COLO668 (cell line): ENCODE results near the gene UIMC1.
"Not testable (repeated sequence)": the region's sequence is repeated elsewhere in the genome, so short reads cannot be mapped to it uniquely, and the experiment has no call there.

ENCODE experiments used
- DNase-seq: peaks from one replicate; lab custom pipeline; 2025; ENCODE audit not compliant: unreplicated experiment; lab: John Stamatoyannopoulos, UW

Gene UIMC1

DNA sequence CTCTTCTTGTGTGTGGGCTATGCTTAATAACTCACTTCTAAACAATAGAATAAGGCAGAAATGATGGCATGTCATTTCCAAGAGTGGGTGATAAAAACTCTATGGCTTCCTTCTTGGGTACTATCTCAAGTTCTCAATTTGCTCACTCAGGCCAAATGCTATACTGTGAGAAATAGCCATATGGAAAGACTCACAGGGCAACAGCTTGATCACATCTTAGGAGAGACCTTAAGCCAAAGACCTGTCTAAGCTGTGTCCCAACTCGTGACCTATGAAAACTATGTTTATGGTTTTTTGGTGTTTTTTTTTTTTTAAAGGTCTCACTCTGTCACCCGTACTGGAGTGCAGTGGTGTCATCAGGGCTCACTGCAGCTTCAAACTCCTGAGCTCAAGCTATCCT, 2.1 kb upstream of the UIMC1 start:
- no peak for DNase-seq

DNA sequence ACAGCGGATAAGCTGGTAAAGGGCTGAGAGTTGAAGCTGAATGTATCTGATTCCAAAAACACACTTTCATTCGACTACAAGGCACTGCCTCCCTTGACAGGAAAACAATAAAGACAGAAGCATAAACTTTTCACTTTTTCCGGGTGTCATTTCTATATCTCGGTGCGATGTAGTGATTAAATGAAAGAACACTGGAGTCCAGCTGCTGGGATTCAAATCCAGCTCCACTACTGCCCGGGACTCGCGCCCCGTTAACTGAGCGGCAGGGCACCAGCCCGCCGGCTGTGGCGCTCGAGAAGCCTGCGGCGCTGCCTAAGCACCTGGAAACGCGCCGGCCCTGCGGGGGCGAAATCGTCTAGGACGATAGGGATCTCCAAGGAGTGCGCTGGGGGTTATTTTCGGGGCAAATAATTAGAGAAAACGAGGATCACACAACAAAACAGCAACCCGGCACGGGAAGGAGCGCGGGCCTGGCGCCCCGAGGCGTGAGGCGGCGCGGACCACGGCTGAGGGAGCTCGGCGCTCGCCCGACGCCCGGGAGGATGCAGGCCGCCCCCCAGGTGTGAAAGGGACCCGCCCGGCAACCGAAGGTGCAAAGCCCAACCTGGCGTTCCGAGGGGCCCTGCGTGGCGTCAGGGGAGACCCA, 837 bp downstream of the UIMC1 start:
- peak; percentile 68 for DNase-seq

DNA sequence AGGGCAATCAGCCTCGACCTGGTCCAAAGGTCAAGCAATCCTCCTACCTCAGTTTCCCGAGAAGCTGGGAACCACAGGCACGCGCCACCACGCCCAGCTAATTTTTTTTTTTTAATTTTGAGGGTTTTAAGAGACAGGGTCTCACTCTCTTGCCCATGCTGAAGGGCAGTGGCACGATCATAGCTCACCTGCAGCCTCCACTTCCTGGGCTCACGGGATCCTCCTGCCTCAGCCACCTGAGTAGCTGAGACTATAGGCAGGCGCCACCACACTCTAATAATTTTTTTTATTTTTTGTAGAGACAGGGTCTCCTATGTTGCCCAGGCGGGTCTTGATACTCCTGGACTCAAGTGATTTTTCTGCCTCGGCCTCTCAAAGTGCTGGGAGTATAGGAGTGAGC, 1.6 kb downstream of the UIMC1 start:
- no peak for DNase-seq

DNA sequence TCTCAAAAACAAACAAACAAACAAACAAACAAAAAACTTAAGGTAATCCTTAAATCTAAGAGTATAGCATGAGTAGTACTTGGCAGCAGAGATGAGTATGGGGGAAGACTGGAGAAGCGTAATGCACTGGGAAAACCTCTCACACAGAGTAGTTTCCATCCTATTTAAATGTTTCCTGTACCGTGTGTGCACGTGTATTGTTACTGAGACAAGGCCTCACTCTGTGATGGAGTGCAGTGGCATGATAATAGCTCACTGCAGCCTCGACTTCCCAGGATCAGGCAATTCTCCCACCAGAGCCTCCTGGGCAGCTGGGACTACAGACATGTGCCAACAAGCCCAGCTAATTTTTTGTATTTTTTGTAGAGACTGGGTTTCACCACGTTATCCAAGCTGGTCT, 2.9 kb downstream of the UIMC1 start:
- no peak for DNase-seq

DNA sequence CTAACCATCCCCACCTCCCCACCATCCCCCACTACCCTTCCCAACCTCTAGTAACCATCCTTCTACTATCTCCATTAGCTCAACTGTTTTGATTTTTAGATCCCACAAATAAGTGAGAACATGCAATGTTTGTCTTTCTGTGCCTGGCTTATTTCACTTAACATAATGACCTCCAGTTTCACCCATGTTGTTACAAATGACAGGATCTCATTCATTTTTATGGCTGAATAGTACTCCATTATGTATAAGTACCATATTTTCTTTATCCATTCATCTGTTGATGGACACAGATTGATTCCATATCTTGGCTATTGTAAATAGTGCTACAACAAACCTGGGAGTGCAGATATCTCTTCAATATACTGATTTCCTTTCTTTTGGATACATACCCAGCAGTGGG, 7.1 kb downstream of the UIMC1 start:
- DNase-seq, result not testable (repeated sequence)

DNA sequence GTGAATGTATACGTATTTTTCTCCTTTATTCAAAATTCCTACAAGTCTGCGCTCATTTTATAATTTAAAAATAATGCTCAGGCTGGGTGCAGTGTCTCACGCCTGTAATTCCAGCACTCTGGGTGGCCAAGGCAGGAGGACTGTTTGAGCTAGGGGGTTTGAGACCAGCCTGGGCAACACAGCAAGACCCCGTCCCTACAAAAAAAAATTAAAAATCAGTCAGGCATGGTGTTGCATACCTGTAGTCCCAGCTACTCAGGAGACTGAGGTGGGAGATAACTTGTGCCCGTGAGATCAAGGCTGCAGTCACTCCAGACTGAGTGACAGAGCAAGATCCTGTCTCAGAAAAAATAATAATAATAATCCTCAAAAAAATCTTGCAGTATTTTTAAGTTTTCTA, 7.8 kb downstream of the UIMC1 start:
- no peak for DNase-seq

DNA sequence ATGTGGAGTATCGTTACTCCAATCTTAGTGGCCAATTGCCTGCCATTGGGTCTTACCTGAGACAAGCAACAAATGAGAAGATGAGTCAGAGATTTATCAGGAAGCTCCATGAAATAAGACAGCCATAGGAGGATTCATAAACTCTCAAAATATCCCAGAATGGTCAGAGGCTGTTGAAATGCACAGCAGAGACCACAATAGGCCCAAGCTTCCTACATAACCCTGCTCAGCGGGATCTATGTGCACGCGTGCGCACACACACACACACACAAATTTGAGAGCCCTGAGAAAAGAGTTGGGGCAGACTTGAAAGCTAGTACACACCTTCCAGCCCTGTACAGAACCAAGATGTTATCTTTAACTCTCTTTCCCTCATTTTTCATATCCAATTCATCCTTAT, 9.8 kb downstream of the UIMC1 start:
- DNase-seq, result no peak

DNA sequence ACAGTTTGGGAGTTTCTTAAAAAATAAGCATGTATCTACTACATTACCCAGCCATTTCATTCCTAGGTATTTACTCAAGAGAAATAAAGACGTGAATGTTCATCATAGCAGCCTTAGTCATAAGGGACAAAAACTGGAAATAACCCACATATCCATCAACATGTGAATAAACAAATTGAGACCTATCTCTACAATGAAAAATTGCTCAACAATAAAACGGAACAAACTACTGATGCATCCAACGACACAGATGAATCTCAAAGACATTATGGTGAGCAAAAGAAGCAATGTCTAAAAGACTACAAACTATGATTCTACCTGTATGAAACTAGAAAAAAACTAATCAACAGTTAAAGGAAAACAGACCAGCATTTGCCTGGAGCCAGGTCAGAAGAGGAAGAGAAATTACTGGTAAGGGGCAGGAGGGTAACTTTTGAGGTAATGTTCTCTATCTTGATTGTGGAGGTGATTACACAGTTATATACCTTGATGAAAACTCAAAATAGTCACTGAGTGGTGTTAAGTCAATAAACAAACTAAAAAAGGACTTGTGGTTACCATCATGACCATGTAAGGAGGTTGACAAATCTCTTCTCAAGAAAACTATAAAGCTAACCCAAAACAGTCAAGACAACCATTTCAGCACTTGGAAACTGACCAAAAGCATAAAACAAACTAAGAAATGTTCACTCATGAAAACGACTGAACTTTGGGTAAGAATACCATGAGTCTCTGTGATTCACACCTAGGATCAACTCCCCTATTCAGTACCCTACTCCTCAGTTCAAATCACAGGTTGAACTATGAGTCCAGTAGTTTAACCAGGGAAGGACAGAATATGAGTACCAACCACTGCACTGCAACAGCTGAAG, 10.4 kb downstream of the UIMC1 start:
- DNase-seq, result no peak

DNA sequence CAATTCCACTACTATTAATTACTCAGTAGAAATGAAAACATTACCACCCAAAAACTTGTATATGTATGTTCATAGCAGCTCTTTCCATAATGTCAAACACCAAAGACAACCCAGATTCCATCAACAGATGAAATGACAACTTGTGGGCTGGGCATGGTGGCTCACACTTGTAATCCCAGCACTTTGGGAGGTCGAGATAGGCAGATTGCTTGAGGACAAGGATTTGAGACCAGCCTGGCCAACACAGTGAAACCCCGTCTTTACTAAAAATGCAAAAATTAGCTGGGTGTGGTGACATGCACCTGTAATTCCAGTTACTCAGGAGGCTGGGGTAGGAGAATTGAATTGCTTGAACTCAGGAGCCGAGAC, 11.5 kb downstream of the UIMC1 start:
- DNase-seq, result no peak

DNA sequence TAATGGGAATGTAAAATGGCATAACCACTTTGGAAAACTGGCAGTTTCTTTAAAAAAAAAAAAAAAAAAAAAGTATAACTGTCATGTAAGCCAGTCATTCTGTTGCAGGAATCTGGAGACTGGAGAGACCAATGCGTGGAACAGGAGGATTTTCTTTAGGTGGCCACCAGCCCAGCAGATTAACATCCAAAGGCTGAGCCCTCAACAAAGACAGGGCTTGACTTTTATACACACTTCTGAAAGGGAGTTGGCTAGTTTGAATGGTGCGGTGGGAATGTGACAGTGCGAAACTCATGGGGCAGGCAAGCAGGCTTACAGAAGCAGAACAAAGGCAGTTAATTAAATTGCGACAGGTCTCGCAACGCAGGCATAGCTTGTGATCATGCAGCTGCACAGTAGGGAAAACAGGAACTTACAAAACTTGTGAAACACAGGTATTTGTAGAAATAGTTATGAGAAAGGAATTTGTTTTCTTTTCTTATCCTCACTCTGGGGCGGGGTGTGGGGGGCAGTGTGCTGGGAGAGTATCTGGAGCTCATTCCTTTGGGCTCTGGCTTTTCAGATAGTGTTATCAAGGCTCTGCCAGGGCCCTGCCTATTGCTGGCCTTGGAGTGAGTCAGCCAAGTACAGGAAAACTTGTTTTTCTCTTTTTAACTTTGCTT, 12.0 kb downstream of the UIMC1 start:
- DNase-seq, result no peak

DNA sequence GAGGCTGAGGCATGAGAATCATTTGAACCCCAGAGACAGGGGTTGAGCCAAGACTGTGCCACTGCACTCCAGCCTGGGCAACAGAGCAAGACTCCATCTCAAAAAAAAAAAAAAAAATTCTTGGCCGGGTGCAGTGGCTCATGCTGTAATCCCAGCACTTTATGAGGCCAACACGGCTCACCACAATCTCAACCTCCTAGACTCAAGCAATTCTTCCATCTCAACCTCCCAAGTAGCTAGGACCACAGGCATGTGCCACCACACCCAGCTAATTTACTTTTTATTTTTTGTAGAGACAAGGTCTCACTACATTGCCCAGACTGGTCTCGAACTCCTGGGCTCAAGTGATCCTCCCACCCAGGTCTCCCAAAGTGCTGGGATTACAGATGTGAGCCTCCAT, 13.5 kb downstream of the UIMC1 start:
- DNase-seq, result not testable (repeated sequence)

DNA sequence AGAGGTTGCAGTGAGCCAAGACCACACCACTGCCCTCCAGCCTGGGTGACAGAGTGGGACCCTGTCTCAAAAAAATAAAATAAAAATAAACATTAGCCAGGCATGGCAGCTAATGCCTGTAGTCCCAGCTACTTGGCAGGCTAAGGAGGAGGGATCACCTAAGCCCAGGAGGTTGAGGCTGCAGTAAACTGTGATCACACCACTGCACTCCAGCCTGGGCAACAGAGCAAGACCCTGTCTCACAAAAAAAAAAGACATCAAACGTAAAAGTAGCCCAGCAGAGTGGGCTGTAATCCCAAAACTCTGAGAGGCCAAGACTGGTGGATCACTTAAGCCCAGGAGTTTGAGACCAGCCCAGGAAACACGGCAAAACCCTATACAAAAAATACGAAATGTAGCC, 19.0 kb downstream of the UIMC1 start:
- no peak for DNase-seq

DNA sequence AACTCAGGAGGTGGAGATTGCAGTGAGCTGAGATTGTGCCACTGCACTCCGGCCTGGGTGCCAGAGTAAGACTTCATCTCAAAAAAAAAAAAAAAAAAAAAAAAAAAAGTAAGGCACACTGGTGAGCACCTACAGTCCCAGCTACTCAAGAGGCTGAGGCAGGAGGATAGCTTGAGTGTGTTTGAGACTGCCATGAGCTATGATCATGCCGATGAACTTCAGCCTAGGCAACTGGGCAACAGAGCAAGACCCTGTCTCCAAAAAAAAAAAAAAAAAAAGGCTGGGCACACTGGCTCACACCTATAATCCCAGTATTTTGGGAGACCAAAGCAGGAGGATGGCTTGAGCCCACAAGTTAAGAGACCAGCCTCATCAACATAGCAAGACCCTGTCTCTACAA, 20.3 kb downstream of the UIMC1 start:
- DNase-seq, result no peak

DNA sequence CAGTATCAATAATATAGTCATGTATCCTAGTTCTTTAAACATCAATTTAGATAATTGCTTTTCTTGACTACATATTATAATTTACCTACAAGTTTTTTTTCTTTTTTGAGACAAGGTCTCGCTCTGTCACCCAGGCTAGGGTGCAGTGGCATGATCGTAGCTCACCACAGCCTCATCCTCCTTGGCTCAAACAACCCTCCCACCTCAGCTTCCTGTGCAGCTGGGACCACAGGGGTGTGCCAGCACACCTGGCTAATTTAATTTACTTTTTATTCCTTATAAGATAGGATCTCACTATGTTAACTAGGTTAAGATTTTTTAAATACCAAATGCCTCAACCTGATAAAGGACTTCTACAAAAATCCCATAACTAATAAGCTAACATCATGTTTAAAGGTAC, 21.1 kb downstream of the UIMC1 start:
- no peak for DNase-seq

DNA sequence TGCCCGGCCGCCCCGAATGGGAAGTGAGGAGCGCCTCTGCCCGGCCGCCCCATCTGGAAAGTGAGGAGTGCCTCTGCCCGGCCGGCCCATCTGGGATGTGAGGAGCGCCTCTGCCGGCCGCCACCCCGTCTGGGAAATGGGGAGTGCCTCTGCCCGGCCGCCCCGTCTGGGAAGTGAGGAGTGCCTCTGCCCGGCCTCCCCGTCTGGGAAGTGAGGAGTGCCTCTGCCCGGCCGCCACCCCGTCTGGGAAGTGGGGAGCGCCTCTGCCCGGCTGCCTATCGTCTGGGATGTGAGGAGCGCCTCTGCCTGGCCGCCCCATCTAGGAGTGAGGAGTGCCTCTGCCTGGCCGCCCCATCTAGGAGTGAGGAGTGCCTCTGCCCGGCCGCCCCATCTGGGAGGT, 22.4 kb downstream of the UIMC1 start:
- DNase-seq, result not testable (repeated sequence)

DNA sequence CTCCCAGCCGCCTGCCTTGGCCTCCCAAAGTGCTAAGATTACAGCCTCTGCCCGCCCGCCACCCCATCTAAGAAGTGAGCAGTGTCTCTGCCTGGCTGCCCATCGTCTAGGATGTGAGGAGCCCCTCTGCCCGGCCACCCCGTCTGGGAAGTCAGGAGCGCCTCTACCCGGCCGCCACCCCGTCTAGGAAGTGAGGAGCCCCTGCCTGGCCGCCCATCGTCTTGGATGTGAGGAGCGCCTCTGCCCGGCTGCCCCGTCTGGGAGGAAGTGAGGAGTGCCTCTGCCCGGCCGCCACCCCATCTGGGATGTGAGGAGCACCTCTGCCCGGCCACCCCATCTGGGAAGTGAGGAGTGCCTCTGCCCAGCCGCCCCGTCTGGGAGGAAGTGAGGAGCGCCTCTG, 23.0 kb downstream of the UIMC1 start:
- not testable (repeated sequence) for DNase-seq

DNA sequence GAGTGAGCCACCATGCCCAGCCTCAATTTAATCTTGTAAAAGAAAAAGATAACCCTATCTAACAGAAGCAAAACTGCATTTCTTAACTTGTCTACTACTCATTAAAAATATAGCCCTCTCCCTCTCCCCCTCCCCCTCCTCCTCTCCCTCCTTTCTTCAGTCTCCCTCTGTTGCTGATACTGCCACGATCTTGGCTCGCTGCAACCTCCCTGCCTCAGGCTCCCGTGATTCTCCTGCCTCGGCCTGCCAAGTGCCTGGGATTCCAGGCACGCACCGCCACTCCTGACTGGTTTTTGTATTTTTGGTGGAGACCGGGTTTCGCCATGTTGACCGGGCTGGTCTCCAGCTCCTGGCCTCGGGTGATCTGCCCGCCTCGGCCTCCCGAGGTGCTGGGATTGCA, 23.5 kb downstream of the UIMC1 start:
- not testable (repeated sequence) for DNase-seq

DNA sequence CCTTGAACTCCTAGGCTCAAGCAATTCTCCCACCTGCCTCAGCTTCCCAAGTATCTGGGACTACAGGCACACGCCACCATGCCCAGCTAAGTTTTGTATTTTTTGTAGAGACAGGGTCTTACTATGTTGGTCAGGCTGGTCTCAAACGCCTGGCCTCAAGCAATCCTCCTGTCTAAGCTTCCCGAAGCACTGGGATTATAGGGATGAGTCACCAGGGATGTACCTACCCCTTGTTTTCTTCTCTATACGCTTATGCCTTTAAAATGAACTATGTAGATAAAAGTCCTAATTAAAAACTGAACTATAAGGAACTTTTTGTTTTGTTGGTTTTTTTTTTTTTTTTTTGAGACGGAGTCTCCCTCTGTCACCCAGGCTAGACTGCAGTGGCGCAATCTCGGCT, 25.8 kb downstream of the UIMC1 start:
- DNase-seq, result no peak

DNA sequence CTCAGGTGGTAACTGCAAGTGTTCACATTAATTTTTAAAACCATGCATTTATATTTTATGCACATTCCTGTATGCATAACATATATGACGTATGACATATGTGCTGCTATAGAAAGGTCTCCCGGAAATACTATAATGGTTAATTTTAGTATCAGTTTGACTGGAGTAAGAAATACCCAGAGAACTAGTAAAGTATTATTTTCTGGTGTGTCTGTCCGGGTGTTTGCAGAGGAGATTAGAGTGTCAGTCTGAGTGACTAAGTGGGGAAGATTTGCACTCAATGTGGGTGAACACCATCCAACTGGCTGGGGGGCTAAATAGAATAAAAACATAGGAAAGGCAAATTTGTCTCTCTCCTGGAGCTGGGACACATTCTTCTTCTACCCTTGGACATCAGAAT, 26.9 kb downstream of the UIMC1 start:
- no peak for DNase-seq

DNA sequence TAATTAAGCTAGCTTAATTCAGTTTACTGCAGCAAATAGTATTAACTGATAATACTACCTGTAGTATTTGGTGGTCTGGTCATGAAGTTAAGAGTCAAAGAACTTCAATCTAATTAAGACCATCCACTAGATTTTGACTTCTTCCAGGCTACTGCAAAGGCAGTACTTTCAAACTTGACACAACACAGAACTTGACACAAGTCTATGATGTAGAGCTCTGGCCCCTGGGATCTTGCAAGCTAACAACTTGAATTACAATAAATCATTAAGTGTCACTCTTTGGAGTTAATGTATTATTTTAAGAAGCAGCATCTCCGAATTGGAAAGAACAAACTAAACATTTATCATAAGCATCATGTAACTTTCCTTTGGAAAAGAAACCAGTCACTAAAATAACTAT, 40.9 kb downstream of the UIMC1 start:
- no peak for DNase-seq

DNA sequence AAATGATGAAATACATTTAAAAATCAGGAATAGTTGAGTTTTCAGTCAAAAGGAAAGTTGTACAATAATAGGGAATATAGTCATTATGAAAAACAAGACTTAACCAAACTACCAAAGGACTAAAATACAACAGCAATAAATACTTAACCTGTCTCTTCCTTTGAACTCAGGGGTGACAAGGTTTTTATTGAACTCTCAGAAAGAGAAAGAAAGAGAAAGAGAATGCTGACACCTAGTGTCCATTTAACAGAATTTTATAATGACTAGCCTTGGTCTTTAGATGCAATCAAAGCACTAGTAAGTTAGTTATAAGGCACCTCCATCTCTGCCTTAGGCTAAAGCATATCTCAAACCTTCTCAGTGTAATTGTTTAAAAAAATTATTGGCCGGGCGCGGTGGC, 47.5 kb downstream of the UIMC1 start:
- no peak for DNase-seq

DNA sequence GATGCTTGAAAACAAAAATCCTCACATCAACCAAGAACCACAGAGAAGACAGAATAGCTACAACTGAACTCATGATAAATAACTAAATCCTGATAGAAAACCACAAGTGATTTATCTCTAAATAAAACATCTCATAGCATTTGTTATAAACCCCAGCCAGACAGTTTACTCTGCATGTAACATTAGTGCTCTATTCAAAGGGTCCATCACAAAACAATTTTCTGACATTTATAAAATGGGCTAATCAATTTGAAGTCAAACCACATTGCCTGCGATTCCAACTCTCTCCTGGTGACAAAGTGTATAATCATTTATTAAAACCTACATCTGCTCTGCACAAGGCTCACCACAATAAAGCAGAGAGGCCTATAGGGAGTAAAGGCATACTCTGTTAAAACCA, 49.8 kb downstream of the UIMC1 start:
- no peak for DNase-seq
